SH-SY5Y (cell line): ENCODE measurements around the gene HOXD11.

ENCODE experiments used
- GATA2 ChIP-seq: IDR thresholded peaks from 2 replicates; pipeline ENCODE4 v1.6.1; 2011; ENCODE audit warnings: mild to moderate bottlenecking, low read depth, low read length
- GATA3 ChIP-seq: IDR thresholded peaks from 2 replicates; pipeline ENCODE4 v1.6.1; 2011; ENCODE audit warnings: low read depth, mild to moderate bottlenecking, low read length, moderate library complexity

DNA sequence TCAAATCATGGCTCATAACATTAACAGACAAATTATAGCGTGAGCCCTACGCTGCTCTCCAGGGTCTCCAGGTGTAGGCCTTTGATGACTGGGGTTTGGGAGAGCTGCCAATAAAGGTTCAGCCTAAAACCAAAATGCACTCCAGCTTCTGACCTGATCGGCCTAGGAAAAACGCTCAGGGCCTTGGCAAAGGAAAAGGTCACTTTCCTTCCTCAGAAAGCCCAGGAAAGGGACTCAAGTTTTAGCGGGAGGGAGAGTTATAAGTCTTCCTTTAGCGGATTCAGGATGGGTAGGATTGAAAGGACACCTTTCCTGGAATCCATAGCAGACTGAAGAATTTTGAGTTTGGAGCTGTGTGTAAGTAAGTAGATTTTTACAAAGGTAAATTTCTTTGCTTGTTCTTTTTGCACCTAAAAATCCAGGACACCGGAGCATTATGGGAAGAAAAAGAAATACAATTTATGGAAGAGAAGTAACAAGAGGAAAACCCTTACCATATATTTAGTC is 32.1 kb upstream of the HOXD11 start:
- TF ChIP-seq GATA2, result no peak
- no peak for TF ChIP-seq GATA3
